ENCODE data around the gene SPATC1L.

Gene SPATC1L

DNA sequence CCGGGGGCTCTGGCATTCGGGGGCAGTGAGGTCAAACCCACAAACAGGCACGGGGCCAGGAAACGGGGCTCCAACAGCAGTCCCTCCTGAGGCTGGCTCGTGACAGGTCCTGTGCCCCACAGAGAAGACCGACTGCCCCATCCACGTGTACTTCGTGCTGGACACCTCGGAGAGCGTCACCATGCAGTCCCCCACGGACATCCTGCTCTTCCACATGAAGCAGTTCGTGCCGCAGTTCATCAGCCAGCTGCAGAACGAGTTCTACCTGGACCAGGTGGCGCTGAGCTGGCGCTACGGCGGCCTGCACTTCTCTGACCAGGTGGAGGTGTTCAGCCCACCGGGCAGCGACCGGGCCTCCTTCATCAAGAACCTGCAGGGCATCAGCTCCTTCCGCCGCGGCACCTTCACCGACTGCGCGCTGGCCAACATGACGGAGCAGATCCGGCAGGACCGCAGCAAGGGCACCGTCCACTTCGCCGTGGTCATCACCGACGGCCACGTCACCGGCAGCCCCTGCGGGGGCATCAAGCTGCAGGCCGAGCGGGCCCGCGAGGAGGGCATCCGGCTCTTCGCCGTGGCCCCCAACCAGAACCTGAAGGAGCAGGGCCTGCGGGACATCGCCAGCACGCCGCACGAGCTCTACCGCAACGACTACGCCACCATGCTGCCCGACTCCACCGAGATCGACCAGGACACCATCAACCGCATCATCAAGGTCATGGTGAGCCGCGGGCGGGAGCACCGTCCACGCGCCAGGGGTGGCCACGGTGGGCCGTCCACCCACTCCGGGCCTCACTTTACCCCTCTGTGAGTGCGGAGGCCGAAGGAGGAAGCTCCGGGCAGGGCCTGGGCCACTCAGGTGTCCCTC is 72.2 kb downstream of the SPATC1L start:
- no peak for DNase-seq (ENCODE audit: low read depth)
- TF ChIP-seq, protein P1, sequence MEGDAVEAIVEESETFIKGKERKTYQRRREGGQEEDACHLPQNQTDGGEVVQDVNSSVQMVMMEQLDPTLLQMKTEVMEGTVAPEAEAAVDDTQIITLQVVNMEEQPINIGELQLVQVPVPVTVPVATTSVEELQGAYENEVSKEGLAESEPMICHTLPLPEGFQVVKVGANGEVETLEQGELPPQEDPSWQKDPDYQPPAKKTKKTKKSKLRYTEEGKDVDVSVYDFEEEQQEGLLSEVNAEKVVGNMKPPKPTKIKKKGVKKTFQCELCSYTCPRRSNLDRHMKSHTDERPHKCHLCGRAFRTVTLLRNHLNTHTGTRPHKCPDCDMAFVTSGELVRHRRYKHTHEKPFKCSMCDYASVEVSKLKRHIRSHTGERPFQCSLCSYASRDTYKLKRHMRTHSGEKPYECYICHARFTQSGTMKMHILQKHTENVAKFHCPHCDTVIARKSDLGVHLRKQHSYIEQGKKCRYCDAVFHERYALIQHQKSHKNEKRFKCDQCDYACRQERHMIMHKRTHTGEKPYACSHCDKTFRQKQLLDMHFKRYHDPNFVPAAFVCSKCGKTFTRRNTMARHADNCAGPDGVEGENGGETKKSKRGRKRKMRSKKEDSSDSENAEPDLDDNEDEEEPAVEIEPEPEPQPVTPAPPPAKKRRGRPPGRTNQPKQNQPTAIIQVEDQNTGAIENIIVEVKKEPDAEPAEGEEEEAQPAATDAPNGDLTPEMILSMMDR (IDR thresholded peaks at IDR 0.05; ENCODE audit: control insufficient read depth, extremely low read depth, insufficient read depth) = no peak
- no peak overlapping the region for H3K4me3 ChIP-seq (ENCODE audit: low read depth, low read length)

DNA sequence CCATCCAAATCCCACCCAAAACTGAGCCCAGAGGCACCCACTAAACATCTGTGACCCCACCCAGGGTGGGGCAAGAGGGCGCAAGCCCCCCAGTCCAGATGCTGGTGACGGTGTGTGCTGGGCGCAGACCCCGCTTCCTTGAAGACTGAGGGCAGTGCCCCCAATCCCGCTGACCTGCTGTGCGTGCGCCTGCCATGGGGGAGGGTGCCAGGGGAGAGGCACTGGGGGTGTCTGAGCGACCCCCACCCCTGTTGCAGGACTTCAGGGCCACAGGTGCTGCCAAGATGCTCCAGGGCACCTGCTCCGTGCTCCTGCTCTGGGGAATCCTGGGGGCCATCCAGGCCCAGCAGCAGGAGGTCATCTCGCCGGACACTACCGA is 73.1 kb downstream of the SPATC1L start:
- no peak overlapping the region for H3K4me3 ChIP-seq (ENCODE audit: low read depth, low read length)
- TF ChIP-seq, protein P1 (IDR thresholded peaks at IDR 0.05; ENCODE audit: control insufficient read depth, extremely low read depth, insufficient read depth) = no peak
- DNase-seq (ENCODE audit: low read depth) = no peak
